GM21381 (cell line): Measurements from ENCODE around the gene IFNAR1.

Source experiments
- ATAC-seq: cut with Tn5 transposase; IDR thresholded peaks from one replicate; pipeline ENCODE4 v1.9.1; 2021; ENCODE audit warnings: mild to moderate bottlenecking, moderate library complexity; ENCODE audit not compliant: unreplicated experiment

The IFNAR1 gene

DNA sequence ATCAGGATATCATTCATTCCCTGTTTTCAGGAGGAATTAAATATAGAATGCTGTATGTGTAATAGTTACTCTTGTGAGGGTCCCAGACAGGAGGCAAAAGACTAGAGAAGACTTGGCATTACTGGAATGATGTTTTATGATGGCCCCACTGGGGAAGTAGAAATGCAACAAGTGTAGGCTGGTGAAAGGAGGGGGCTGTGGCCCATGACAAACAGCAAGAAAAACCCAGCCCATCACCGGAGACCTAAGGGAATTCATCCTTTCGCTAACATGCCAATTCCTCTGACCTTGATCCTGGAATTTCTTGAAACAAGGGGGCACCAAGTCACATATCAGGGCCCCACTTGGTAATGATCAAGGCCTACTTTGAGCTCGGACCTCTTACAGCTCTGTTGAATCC, 72.9 kb downstream of the IFNAR1 start:
- no peak for ATAC-seq

- ATAC-seq = no peak
These were observed 73.6 kb downstream of the IFNAR1 start for GRCh38 chr21:33398361-33398760.

DNA sequence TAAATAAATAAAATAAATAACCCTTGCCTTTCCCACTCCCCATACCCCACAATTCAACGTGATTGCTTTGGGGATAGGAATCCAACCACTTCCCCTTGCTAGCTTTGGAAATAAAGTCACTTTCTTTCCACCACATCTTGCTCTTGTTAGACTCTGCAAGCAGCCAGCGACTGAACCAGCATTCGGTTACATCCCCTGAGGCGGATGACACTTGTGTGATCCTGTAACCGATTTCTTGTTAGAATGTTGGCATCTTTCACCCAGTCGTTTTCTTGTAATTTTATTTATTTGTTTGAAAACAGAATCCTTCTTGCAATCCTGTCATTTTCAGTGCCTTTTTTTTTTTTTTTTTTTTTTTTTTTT, 76.8 kb downstream of the IFNAR1 start:
- no peak for ATAC-seq

DNA sequence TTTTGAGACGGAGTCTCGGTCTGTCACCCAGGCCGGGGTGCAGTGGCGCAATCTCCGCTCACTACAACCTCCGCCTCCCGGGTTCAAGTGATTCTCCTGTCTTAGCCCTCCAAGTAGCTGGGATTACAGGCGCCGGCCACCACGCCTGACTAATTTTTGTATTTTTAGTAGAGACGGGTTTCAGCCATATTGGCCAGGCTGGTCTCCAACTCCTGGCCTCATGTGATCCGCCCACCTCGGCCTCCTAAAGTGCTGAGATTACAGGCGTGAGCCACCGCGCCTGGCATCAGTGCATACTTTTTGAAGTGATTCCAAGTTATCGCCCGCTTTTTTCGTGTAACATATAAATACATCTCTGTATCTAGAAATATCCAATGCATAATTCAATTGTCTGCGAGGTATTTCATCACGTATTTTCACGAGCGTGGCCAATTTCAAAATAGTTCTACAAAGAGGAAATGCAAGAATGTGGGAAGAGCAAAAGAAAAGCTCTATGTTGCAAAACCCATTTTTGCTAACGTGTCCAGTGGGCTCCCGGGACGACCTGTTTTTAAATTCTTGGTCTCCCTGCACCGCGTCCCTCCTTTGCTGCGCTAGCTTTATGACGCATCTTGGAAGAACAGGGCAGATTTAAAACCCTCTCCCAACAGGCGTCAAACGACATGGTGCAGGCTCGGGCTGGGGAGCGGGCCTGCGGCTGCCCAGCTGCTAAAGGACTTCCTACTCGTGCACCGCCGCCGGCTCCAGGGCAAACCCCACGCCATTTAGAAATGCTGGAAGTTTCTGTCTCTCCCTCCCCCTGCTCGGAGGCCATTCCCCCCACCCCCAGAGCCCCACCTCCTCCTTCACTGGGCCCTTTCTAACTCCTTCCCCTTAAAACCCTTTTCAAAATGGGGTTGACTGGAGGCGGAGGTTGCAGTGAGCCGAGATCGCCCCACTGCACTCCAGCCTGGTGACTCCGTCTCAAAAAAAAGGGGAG, 77.5 kb downstream of the IFNAR1 start:
- ATAC-seq = no peak

DNA sequence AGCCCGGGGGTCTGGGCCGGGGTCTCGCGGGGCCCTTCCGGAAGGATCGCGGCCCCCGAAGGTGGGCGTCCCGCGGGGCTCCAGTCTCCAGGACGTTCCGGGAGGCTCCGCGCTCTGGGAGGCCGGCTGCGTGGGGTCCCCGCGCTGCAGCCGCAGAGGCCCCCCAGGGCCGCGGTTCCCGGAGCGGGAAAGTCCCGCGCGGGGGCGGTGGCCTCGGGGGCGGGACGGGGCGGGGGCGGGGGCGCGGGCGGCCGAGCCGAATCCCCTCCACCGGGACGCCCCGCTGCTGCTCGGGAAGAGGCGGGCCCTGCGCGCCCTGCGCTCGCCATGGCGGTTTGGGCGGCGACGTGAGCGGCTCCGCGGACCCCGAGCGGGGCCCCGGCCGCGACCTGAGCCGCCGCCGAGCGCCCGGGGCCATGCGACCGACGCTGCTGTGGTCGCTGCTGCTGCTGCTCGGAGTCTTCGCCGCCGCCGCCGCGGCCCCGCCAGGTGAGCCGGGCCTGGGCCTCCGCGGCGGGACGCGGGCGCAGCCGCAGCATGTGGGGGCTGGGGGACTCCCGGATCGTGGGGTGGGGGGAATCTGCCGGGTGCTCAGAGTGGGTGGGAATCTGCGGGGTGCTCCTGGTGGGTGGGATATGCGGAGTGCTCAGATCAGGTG, 78.5 kb downstream of the IFNAR1 start, which contains the start of gene IFNGR2:
IFNGR2 (plus strand) TSS at position 286 of the 658 bp plus-strand sequence; CDS start at position 417, 131 bp downstream.
- no peak for ATAC-seq

- ATAC-seq = peak; percentile 38
These were observed 79.2 kb downstream of the IFNAR1 start for GRCh38 chr21:33403786-33404585.

GRCh38 chr21:33406493-33406892, 81.7 kb downstream of the IFNAR1 start:
- ATAC-seq = no peak
